Tibial nerve (tissue), 4 donors: ENCODE data around the gene THAP11.

ENCODE experiments used
- EP300 ChIP-seq, 2 donors: sonication (generic); formaldehyde crosslinking; IDR thresholded peaks; one replicate each; pipeline ENCODE4 v1.6.1; 2017; ENCODE audit warnings: antibody characterized with exemption in 2 of 2, mild to moderate bottlenecking in 1 of 2
- TF ChIP-seq, protein P1 (sequence below), 5 experiments: fragments of 200-600 bp in 3 of 5; fragments of 450-650 bp in 2 of 5; sonication (generic) in 3 of 5; IDR thresholded peaks; one replicate each; pipeline ENCODE4 v1.5.1; 2016 to 2019; ENCODE audit warnings: antibody characterized with exemption in 5 of 5, mild to moderate bottlenecking in 3 of 5, moderate library complexity in 2 of 5

DNA sequence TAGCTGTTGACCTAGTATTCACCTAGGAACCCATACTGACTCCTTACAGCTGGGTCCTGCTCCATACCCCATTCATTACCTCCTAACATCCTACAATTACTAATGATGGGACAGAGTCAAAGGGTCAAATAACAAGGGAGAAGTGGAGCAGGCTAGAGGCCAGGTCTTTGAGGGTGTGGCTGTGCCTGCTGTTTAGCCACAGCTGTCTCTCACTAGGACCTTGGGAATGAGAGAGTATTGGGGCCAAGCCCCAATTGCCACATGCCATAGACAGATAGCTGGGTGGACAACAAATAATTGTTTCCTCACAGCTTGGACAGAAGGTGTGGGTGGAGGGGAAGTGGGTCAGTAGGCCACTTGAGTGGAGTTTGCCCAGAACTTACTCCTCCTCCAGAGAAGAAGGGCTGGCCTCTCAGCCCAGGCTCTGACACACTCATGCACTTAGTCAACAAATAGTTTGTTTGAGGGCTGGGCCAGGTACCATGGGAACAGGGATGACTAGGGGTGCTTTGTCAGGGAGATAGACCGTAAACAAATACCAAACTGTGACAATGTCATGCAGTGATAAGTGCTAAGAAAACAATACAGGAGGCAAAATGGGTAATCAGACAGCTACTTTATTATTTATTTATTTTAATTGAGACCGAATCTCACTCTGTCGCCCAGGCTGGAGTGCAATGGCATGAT, 15.6 kb downstream of the THAP11 start:
- TF ChIP-seq, protein P1, sequence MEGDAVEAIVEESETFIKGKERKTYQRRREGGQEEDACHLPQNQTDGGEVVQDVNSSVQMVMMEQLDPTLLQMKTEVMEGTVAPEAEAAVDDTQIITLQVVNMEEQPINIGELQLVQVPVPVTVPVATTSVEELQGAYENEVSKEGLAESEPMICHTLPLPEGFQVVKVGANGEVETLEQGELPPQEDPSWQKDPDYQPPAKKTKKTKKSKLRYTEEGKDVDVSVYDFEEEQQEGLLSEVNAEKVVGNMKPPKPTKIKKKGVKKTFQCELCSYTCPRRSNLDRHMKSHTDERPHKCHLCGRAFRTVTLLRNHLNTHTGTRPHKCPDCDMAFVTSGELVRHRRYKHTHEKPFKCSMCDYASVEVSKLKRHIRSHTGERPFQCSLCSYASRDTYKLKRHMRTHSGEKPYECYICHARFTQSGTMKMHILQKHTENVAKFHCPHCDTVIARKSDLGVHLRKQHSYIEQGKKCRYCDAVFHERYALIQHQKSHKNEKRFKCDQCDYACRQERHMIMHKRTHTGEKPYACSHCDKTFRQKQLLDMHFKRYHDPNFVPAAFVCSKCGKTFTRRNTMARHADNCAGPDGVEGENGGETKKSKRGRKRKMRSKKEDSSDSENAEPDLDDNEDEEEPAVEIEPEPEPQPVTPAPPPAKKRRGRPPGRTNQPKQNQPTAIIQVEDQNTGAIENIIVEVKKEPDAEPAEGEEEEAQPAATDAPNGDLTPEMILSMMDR (IDR thresholded peaks at IDR 0.05), result no peak
- peak; percentile 11 to 54 for TF ChIP-seq EP300 (IDR thresholded peaks at IDR 0.05)
